Ovary (tissue), 9 donors: ENCODE results near the gene POLR2J2. TPM values are rescaled to one million over a fixed set of nuclear protein-coding genes. Genes with fewer than 3 reads are reported as not detected.
A peak's percentile ranks its signal among the peaks of the same experiment; 100 is the strongest.
"Not testable (repeated sequence)": the region's sequence is repeated elsewhere in the genome, so short reads cannot be mapped to it uniquely, and the experiment has no call there.

Experiments used
- DNase-seq, 5 donors: peaks; one replicate each; pipeline ENCODE4 v3.0.0-alpha.2; 2019 to 2020
- H3K27ac ChIP-seq, 2 donors: fragments of 200-600 bp; one replicate each; pipeline versions ENCODE4 v1.5.1 to v1.8.0; 2019 to 2022
- H3K27me3 ChIP-seq: fragments of 200-600 bp; one replicate; pipeline ENCODE4 v1.8.0; 2022
- H3K36me3 ChIP-seq: fragments of 200-600 bp; sonication (generic); one replicate; pipeline ENCODE4 v1.5.1; 2019
- H3K4me1 ChIP-seq: one replicate; pipeline ENCODE4 v1.8.1; 2013; ENCODE audit warnings: mild to moderate bottlenecking, moderate library complexity; ENCODE audit not compliant: insufficient read depth
- H3K4me3 ChIP-seq: fragments of 200-600 bp; sonication (generic); one replicate; pipeline ENCODE4 v1.5.1; 2017
- H3K9me3 ChIP-seq, 2 donors: fragments of 200-600 bp in 1 of 2; sonication (generic) in 1 of 2; one replicate each; pipeline versions ENCODE4 v1.5.1 to v1.8.1; 2013 to 2019; ENCODE audit warnings: mild to moderate bottlenecking in 1 of 2, moderate library complexity in 1 of 2
- WGBS, 3 donors: extraction: QIAGEN DNeasy Blood & Tissue Kit in 1 of 3; methylation state at CpG; one replicate each; pipeline versions ENCODE4 v1.1.5 to v1.1.7; 2013 to 2017; 5-methylcytosine and 5-hydroxymethylcytosine counted together
- intact Hi-C, 4 donors: fragments of 100-400 bp; cut with DNase I; formaldehyde crosslinking; loops; one replicate each; pipeline versions ENCODE4 v1.11.0 to v1.15.1; 2022 to 2023
- polyA plus RNA-seq, 2 donors: library from polyadenylated mRNA; stranded (reverse); fragments of 200-250 nt in 1 of 2; fragments of 350-450 nt in 1 of 2; fragmentation: Illumina TruSeq in 1 of 2; extraction: RNeasy Lipid Tissue Mini Kit (QIAGEN cat#74804) in 1 of 2; gene quantifications; one replicate each; pipeline ENCODE4 v1.2.3, GENCODE V29; 2013 to 2014
- total RNA-seq, 7 donors: library from RNA; depleted of rRNA in 2 of 7; stranded (reverse); fragments of >200 nt in 2 of 7; fragmentation: NEBNext Ultra II Directional in 3 of 7; extraction: Animal tissue kit (Norgen Biotek cat#: 25700) in 3 of 7; gene quantifications; one replicate each; pipeline versions ENCODE4 v1.1.0 to v1.2.4, GENCODE V29; 2016 to 2023
- donor health status: DM: no; HTN: no; CAD: no; lungs with moderate emphysema.
- donor health status: DM: no; HTN: no; CAD: no.
- donor health status: Bipolar disorder and iron deficiency.
- donor health status: DM: yes; HTN: yes; CAD: no.
- donor health status: DM: no; HTN: no; CAD: no.
- donor health status: DM: yes; HTN: yes; CAD: no.

Gene POLR2J2
- total and polyA plus RNA-seq, 9 donors: 0.46 to 8.7 (median 4.9) TPM

DNA sequence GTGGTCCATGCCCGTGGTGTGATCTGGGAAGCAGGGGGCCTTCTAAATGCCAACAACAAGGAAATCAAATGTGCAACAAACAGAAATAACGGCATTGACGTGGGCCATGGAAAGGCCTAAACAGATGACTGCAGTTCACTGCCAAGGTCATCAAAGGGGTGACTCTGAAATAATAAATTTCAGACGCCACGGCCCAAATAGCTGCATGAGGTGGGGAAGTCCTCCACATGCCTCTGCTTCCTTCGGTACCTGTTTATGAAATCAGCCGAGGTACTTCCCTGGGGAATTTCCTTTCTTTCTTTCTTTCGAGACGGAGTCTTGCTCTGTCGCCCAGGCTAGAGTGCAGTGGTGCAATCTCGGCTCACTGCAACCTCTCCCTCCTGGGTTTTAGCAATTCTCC is 6.7 kb downstream of the POLR2J2 start:
- H3K27ac ChIP-seq, intact Hi-C loops: not testable (repeated sequence)

DNA sequence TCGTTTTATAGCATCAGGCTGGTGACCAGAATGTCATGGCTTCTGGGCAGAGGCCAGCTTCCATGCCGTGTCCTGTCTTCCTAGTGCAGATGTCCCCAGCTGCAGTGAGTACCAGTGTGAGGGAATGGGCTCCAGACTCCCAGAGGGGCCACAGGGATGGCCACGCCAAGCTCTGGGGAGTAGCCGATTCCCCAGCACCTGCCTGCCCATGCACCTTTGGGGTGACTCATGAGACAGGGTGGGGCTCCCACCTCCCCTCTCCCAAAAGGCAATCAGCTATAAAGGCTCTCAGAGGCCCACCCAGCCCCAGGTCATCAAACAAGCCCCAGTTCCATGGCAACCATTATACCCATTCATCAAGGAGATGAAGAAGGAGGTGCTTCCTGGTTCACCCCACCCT is 21.5 kb downstream of the POLR2J2 start, which contains the start of gene SPDYE2B:
SPDYE2B (plus strand) TSS at position 396 of the 400 bp plus-strand sequence. CDS start 2,030 bp downstream, outside the sequence.
- H3K4me1 ChIP-seq, H3K27me3 ChIP-seq, DNase-seq, H3K36me3 ChIP-seq, H3K4me3 ChIP-seq, intact Hi-C loops, H3K9me3 ChIP-seq, H3K27ac ChIP-seq: not testable (repeated sequence)
- no CpG with 5 or more reads among the region's 4 CpGs for WGBS, 3 donors

More for the DNA sequence above, 6.7 kb downstream of the POLR2J2 start:
- H3K36me3 ChIP-seq, DNase-seq, H3K27me3 ChIP-seq, H3K4me1 ChIP-seq, H3K4me3 ChIP-seq, H3K9me3 ChIP-seq: not testable (repeated sequence)
- 57 to 81% methylated on average over 3 to 4 of the region's 11 CpGs; no CpG with 5 or more reads in 1 of the 3 donors for WGBS, 3 donors

DNA sequence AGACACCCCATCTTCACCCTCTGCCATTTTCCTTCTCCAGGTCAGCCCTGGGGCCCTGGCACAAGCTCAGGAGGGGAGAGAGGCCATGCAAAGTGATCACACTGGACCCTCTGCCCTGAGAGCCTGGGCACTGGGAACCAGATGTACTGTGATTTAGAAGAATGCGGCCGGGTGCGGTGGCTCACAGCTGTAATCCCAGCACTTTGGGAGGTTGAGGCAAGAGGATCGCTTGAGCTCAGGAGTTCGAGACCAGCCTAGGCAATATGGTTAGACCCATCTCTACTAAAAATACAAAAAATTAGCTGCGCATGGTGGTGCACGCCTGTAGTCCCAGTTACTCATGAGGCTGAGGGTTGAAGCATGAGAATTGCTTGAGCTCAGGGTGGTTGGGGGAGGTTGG is 23.6 kb downstream of the POLR2J2 start:
- H3K4me3 ChIP-seq, H3K4me1 ChIP-seq, H3K27me3 ChIP-seq, H3K9me3 ChIP-seq, H3K27ac ChIP-seq, H3K36me3 ChIP-seq, intact Hi-C loops: not testable (repeated sequence)
- WGBS, 3 donors: 95 to 99% (median 96%) methylated on average over 5 to 7 of the region's 7 CpGs
- peak in 1 of 5 donors; percentile 10 for DNase-seq

- intact Hi-C loops, H3K36me3 ChIP-seq, H3K4me3 ChIP-seq, H3K9me3 ChIP-seq, H3K27me3 ChIP-seq, H3K4me1 ChIP-seq, H3K27ac ChIP-seq, DNase-seq: not testable (repeated sequence)
- 44% methylated on average over 1 of the region's 1 CpG; no CpG with 5 or more reads in 2 of the 3 donors for WGBS, 3 donors
These were observed 28.1 kb downstream of the POLR2J2 start for GRCh38 chr7:102643404-102643803.

DNA sequence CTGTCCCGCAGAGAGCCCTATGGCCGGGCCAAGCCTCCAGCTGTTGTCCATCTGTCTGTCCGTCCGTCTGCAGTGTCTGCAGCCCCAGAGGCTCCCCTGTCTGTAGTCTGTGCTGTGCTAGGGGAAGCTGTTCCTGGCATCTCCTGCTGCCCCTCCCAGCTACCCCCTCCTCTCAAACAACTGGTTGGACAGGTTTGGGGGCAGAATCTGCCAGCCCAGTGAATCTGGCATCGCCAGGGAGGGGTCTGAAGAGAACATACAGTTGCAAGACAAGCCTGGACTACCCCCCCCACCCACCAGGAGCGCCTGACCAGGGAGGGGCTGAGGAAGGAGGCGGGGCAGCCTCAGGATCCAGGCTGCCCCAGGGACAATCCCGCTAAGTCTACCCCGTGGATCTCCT is 28.8 kb downstream of the POLR2J2 start, which contains the start of gene UPK3BL1:
UPK3BL1 (minus strand) TSS at position 101 of the 400 bp plus-strand sequence; CDS start at position 51, 50 bp downstream.
- intact Hi-C loops: not testable (repeated sequence)

DNA sequence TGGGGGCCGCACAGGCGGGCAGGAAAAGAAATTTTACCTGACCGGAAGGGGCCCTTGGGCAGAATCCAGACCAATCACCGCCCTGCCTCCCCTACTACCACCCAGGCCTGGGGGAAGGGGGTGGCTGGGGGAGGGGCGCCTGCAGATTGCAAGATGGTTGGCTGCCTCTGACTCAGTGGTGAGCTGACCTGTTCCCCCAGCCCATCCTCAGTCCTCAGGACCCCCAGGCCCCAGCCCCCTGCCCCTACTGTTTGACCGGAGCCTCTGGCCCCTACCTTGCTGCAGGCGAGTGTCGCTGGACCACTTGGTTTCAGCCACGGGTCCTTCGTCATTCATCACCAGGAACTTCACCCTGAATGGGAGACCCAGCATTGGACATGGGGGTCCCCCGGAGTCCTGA is 32.6 kb downstream of the POLR2J2 start:
- intact Hi-C loops, H3K4me1 ChIP-seq, H3K27ac ChIP-seq, H3K9me3 ChIP-seq, H3K4me3 ChIP-seq, H3K27me3 ChIP-seq, H3K36me3 ChIP-seq: not testable (repeated sequence)
- peak in 3 of 5 donors; percentile 30 to 37 (median 32) for DNase-seq
- 79 to 95% (median 89%) methylated on average over 4 to 8 of the region's 11 CpGs for WGBS, 3 donors

More for the DNA sequence above, 28.8 kb downstream of the POLR2J2 start, which contains the start of gene UPK3BL1:
- DNase-seq, H3K4me1 ChIP-seq, H3K9me3 ChIP-seq, H3K4me3 ChIP-seq, H3K27ac ChIP-seq, H3K27me3 ChIP-seq, H3K36me3 ChIP-seq: not testable (repeated sequence)
- no CpG with 5 or more reads among the region's 9 CpGs for WGBS, 3 donors

GRCh38 chr7:102636956-102637355 is 34.5 kb downstream of the POLR2J2 start:
- 88 to 90% (median 90%) methylated on average over 8 to 10 of the region's 13 CpGs for WGBS, 3 donors

DNA sequence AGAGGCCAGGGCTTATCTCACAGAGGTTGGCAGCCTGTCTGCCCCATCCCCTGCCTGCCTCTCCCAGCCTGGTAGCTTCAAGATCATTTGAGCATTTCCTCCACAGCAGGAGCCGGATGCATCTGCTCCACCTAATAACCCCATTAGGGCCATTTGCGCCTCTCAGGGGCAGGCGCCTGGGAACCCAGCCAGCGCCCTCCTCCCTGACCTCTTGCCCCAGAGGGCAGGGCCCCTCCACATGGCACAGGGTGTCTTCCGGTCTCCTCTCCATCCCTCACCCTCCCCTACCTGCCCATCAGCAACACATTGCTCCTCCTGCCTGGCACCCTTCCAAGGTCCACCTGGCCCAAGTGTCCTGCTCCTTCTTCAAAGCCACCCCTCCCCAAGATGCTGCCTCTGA is 36.1 kb downstream of the POLR2J2 start:
- WGBS, 3 donors: 90% methylated on average over 3 of the region's 5 CpGs; no CpG with 5 or more reads in 2 of the 3 donors
- H3K27me3 ChIP-seq, H3K4me3 ChIP-seq, intact Hi-C loops, DNase-seq, H3K4me1 ChIP-seq, H3K27ac ChIP-seq, H3K9me3 ChIP-seq, H3K36me3 ChIP-seq: not testable (repeated sequence)

More at GRCh38 chr7:102636956-102637355, 34.5 kb downstream of the POLR2J2 start:
- DNase-seq: peak in 2 of 5 donors; percentile 12 to 24
- intact Hi-C loops, H3K27ac ChIP-seq, H3K4me1 ChIP-seq, H3K27me3 ChIP-seq, H3K9me3 ChIP-seq, H3K4me3 ChIP-seq, H3K36me3 ChIP-seq: not testable (repeated sequence)

- H3K27ac ChIP-seq, H3K9me3 ChIP-seq, H3K27me3 ChIP-seq, H3K4me1 ChIP-seq, H3K36me3 ChIP-seq, H3K4me3 ChIP-seq, intact Hi-C loops: not testable (repeated sequence)
- WGBS, 3 donors: 74 to 93% (median 81%) methylated on average over 2 to 6 of the region's 6 CpGs
- DNase-seq: peak in 1 of 5 donors; percentile 12
These were observed 37.2 kb downstream of the POLR2J2 start for GRCh38 chr7:102634299-102634698.

GRCh38 chr7:102630622-102631021 is 40.8 kb downstream of the POLR2J2 start:
- intact Hi-C loops: not testable (repeated sequence)
- WGBS, 3 donors: 60 to 63% methylated on average over 7 to 9 of the region's 9 CpGs; no CpG with 5 or more reads in 1 of the 3 donors
- peak in 3 of 5 donors; percentile 7 to 17 (median 8) for DNase-seq

GRCh38 chr7:102627271-102627904 is 44.1 kb downstream of the POLR2J2 start:
- no CpG with 5 or more reads among the region's 8 CpGs for whole genome bisulfite sequencing, 3 donors
- H3K27ac ChIP-seq, H3K36me3 ChIP-seq, H3K4me3 ChIP-seq, intact Hi-C loops, H3K4me1 ChIP-seq, DNase-seq, H3K27me3 ChIP-seq, H3K9me3 ChIP-seq: not testable (repeated sequence)

More at GRCh38 chr7:102630622-102631021, 40.8 kb downstream of the POLR2J2 start:
- H3K27me3 ChIP-seq, H3K4me3 ChIP-seq, H3K4me1 ChIP-seq, H3K27ac ChIP-seq, H3K36me3 ChIP-seq, H3K9me3 ChIP-seq: not testable (repeated sequence)

- WGBS, 3 donors: 68 to 100% methylated on average over 1 to 5 of the region's 8 CpGs; no CpG with 5 or more reads in 1 of the 3 donors
- H3K27me3 ChIP-seq, H3K9me3 ChIP-seq, intact Hi-C loops, H3K36me3 ChIP-seq, H3K27ac ChIP-seq, H3K4me3 ChIP-seq, H3K4me1 ChIP-seq: not testable (repeated sequence)
- peak in 2 of 5 donors; percentile 4 to 27 for DNase-seq
These were observed 53.3 kb downstream of the POLR2J2 start for GRCh38 chr7:102618122-102618521.
